Ishikawa (cell line): ENCODE data around the gene GTF2B.

Source experiments
- CEBPB ChIP-seq: IDR thresholded peaks from 2 replicates; pipeline ENCODE4 v1.6.1; 2012
- CREB1 ChIP-seq: IDR thresholded peaks from 2 replicates; pipeline ENCODE4 v1.6.1; 2012; ENCODE audit warnings: low read depth
- EGR1 ChIP-seq: IDR thresholded peaks from 2 replicates; pipeline ENCODE4 v1.6.1; 2012
- EP300 ChIP-seq: IDR thresholded peaks from 2 replicates; pipeline ENCODE4 v1.6.1; 2012; ENCODE audit warnings: borderline replicate concordance
- FOXM1 ChIP-seq: IDR thresholded peaks from 2 replicates; pipeline ENCODE4 v1.6.1; 2012; ENCODE audit warnings: low read depth, borderline replicate concordance
- MAX ChIP-seq: IDR thresholded peaks from 2 replicates; pipeline ENCODE4 v1.6.1; 2012
- NFIC ChIP-seq: IDR thresholded peaks from 2 replicates; pipeline ENCODE4 v1.6.1; 2012
- RAD21 ChIP-seq: IDR thresholded peaks from 2 replicates; pipeline ENCODE4 v1.6.1; 2012; ENCODE audit warnings: low read depth
- REST ChIP-seq: IDR thresholded peaks from 2 replicates; pipeline ENCODE4 v1.6.1; 2012; ENCODE audit warnings: low read depth, mild to moderate bottlenecking
- TAF1 ChIP-seq: IDR thresholded peaks from 2 replicates; pipeline ENCODE4 v1.6.1; 2012; ENCODE audit warnings: low read depth, mild to moderate bottlenecking
- TCF12 ChIP-seq: IDR thresholded peaks from 2 replicates; pipeline ENCODE4 v1.6.1; 2012; ENCODE audit warnings: low read depth
- TEAD4 ChIP-seq: IDR thresholded peaks from 2 replicates; pipeline ENCODE4 v1.6.1; 2012
- USF1 ChIP-seq: IDR thresholded peaks from 2 replicates; pipeline ENCODE4 v1.6.1; 2012
- YY1 ChIP-seq: IDR thresholded peaks from 2 replicates; pipeline ENCODE4 v1.6.1; 2012; ENCODE audit warnings: low read depth
- ZBTB7A ChIP-seq: IDR thresholded peaks from 2 replicates; pipeline ENCODE4 v1.6.1; 2012; ENCODE audit warnings: low read depth

The GTF2B gene

GRCh38 chr1:88825721-88826120 is 65.6 kb downstream of the GTF2B start:
- TF ChIP-seq YY1 = no peak
- no peak for TF ChIP-seq REST
- TF ChIP-seq ZBTB7A = no peak

GRCh38 chr1:88813471-88813870 is 77.9 kb downstream of the GTF2B start:
- no peak for TF ChIP-seq MAX
- no peak for TF ChIP-seq REST
- TF ChIP-seq ZBTB7A = no peak
- no peak for TF ChIP-seq TAF1
- TF ChIP-seq CREB1 = no peak
- no peak for TF ChIP-seq RAD21
- no peak for TF ChIP-seq USF1
- TF ChIP-seq EP300 = no peak
- no peak for TF ChIP-seq TCF12
- TF ChIP-seq FOXM1 = no peak
- no peak for TF ChIP-seq EGR1
- no peak for TF ChIP-seq YY1
- TF ChIP-seq TEAD4 = no peak
- TF ChIP-seq NFIC = no peak
- no peak for TF ChIP-seq CEBPB

GRCh38 chr1:88812366-88812765 is 79.0 kb downstream of the GTF2B start:
- TF ChIP-seq NFIC (no peak), RAD21 (no peak), REST (no peak), YY1 (no peak), TCF12 (no peak)

GRCh38 chr1:88803444-88803843 is 87.9 kb downstream of the GTF2B start:
- no peak for TF ChIP-seq REST
- no peak for TF ChIP-seq USF1
- TF ChIP-seq RAD21 = no peak
- no peak for TF ChIP-seq MAX
- TF ChIP-seq YY1 = no peak
- no peak for TF ChIP-seq TAF1
